H1 (cell line): ENCODE measurements around the gene SCARB1.
A peak's percentile ranks its signal among the peaks of the same experiment; 100 is the strongest.

Experiments
- CEBPB ChIP-seq: IDR thresholded peaks from 2 replicates; pipeline ENCODE4 v1.6.1; 2012; ENCODE audit warnings: low read depth, low read length
- CHD2 ChIP-seq: IDR thresholded peaks from 2 replicates; pipeline ENCODE4 v1.6.1; 2012; ENCODE audit warnings: low read length, improper control_type of control experiment
- CTBP2 ChIP-seq: IDR thresholded peaks from 2 replicates; pipeline ENCODE4 v1.7.0; 2011; ENCODE audit warnings: borderline replicate concordance, mild to moderate bottlenecking, moderate library complexity, mixed read lengths, low read length; ENCODE audit not compliant: insufficient read depth, insufficient read length
- CTCF ChIP-seq, 3 experiments: IDR thresholded peaks; 1 replicate in 2 of 3; 2 replicates in 1 of 3; pipeline versions ENCODE4 v1.5.1 to v1.6.1; 2011; ENCODE audit warnings: low read length in 3 of 3, mild to moderate bottlenecking in 3 of 3, inconsistent platforms in 2 of 3, low read depth in 1 of 3, moderate library complexity in 1 of 3; ENCODE audit not compliant: insufficient read depth in 1 of 3; ENCODE audit errors: control extremely low read depth in 1 of 3
- EGR1 ChIP-seq: IDR thresholded peaks from 2 replicates; pipeline ENCODE4 v1.6.1; 2011; ENCODE audit warnings: low read depth, low read length, borderline replicate concordance
- GABPA ChIP-seq: IDR thresholded peaks from 2 replicates; pipeline ENCODE4 v1.6.1; 2011; ENCODE audit warnings: mild to moderate bottlenecking, low read length, moderate library complexity, borderline replicate concordance; ENCODE audit not compliant: insufficient read depth
- KDM1A ChIP-seq: fragments of 200-600, 300-600 bp; sonication (generic); IDR thresholded peaks from 2 replicates; pipeline ENCODE4 v1.7.1; 2016; ENCODE audit warnings: mild to moderate bottlenecking, low read length, borderline replicate concordance
- NANOG ChIP-seq: IDR thresholded peaks from 2 replicates; pipeline ENCODE4 v1.6.1; 2011; ENCODE audit warnings: low read length, low read depth, mild to moderate bottlenecking, inconsistent platforms; ENCODE audit not compliant: insufficient read depth, poor library complexity, severe bottlenecking
- POLR2A ChIP-seq, 2 experiments: IDR thresholded peaks; 1 replicate in 1 of 2; 2 replicates in 1 of 2; pipeline ENCODE4 v1.6.1; 2011; ENCODE audit warnings: low read depth in 2 of 2, low read length in 2 of 2, mild to moderate bottlenecking in 2 of 2; ENCODE audit errors: control extremely low read depth in 1 of 2
- POLR2AphosphoS5 ChIP-seq: IDR thresholded peaks from 2 replicates; pipeline ENCODE4 v1.6.1; 2011; ENCODE audit warnings: low read depth, low read length
- USF2 ChIP-seq: IDR thresholded peaks from 2 replicates; pipeline ENCODE4 v1.6.1; 2011; ENCODE audit warnings: low read length, improper control_type of control experiment

GRCh38 chr12:124896461-124896860 is 32.8 kb upstream of the SCARB1 start:
- no peak for TF ChIP-seq CTCF (IDR thresholded peaks at IDR 0.05; ENCODE audit: control extremely low read depth in 1 of 3, insufficient read depth in 1 of 3, low read depth in 1 of 3, low read length in 3 of 3)
- TF ChIP-seq CEBPB, result no peak
- no peak for TF ChIP-seq EGR1
- no peak for TF ChIP-seq USF2
- TF ChIP-seq NANOG, result no peak
- TF ChIP-seq POLR2A (IDR thresholded peaks at IDR 0.05; ENCODE audit: control extremely low read depth in 1 of 2, low read depth in 2 of 2, low read length in 2 of 2), result no peak
- no peak for TF ChIP-seq CTBP2
- TF ChIP-seq CHD2, result no peak
- TF ChIP-seq KDM1A, result peak; percentile 74; the same call in 1 of the 2 replicates
- no peak for TF ChIP-seq POLR2AphosphoS5
- no peak for TF ChIP-seq GABPA
